Hepatocyte (in vitro differentiated cells): ENCODE results near the gene APEH. TPM values are rescaled to one million over a fixed set of nuclear protein-coding genes. Genes with fewer than 3 reads are reported as not detected.

Experiments
- DNase-seq: peaks from one replicate; pipeline ENCODE4 v3.0.0-alpha.2; 2016; ENCODE audit warnings: low spot score
- H2AFZ ChIP-seq: fragments of 200-600 bp; sonication (generic); 2 replicates; pipeline ENCODE4 v1.6.0; 2016; ENCODE audit warnings: antibody characterized with exemption, mild to moderate bottlenecking
- H3K27ac ChIP-seq: fragments of 200-600 bp; sonication (generic); 2 replicates; pipeline ENCODE4 v1.5.1; 2016; ENCODE audit warnings: mild to moderate bottlenecking
- H3K27me3 ChIP-seq: fragments of 200-600 bp; sonication (generic); 2 replicates; pipeline ENCODE4 v1.6.1; 2016
- H3K36me3 ChIP-seq: fragments of 200-600 bp; sonication (generic); replicated peaks from 2 replicates; pipeline ENCODE4 v1.5.1; 2016; ENCODE audit warnings: low read depth; ENCODE audit not compliant: insufficient read depth
- H3K4me1 ChIP-seq: fragments of 200-600 bp; sonication (generic); 2 replicates; pipeline ENCODE4 v1.5.1; 2016; ENCODE audit warnings: mild to moderate bottlenecking, moderate library complexity; ENCODE audit not compliant: insufficient read depth
- H3K4me2 ChIP-seq: fragments of 200-600 bp; sonication (generic); 2 replicates; pipeline ENCODE4 v1.6.0; 2016
- H3K4me3 ChIP-seq: fragments of 200-600 bp; sonication (generic); 2 replicates; pipeline ENCODE4 v1.5.1; 2016; ENCODE audit warnings: mild to moderate bottlenecking
- H3K79me2 ChIP-seq: fragments of 200-600 bp; sonication (generic); 2 replicates; pipeline ENCODE4 v1.6.0; 2017; ENCODE audit warnings: mild to moderate bottlenecking
- H3K9me2 ChIP-seq: fragments of 200-600 bp; sonication (generic); replicated peaks from 2 replicates; pipeline ENCODE4 v1.6.0; 2017; ENCODE audit warnings: mild to moderate bottlenecking; ENCODE audit not compliant: insufficient read depth
- H3K9me3 ChIP-seq: fragments of 200-600 bp; sonication (generic); 2 replicates; pipeline ENCODE4 v1.5.1; 2016; ENCODE audit warnings: low read depth, mild to moderate bottlenecking
- H4K20me1 ChIP-seq: fragments of 200-600 bp; sonication (generic); 2 replicates; pipeline ENCODE4 v1.6.0; 2016; ENCODE audit warnings: mild to moderate bottlenecking; ENCODE audit not compliant: insufficient read depth, poor library complexity, severe bottlenecking
- CTCF ChIP-seq: fragments of 200-600 bp; sonication (generic); IDR thresholded peaks from 2 replicates; pipeline ENCODE4 v1.5.1; 2016; ENCODE audit warnings: antibody characterized with exemption, mild to moderate bottlenecking; ENCODE audit not compliant: poor library complexity
- EZH2 ChIP-seq: fragments of 200-600 bp; sonication (generic); IDR thresholded peaks from 2 replicates; pipeline ENCODE4 v1.6.1; 2016; ENCODE audit warnings: antibody characterized with exemption, mild to moderate bottlenecking, borderline replicate concordance
- EZH2phosphoT487 ChIP-seq: fragments of 200-600 bp; sonication (generic); IDR thresholded peaks from one replicate; pipeline ENCODE4 v1.6.1; 2018; ENCODE audit warnings: antibody characterized with exemption, mild to moderate bottlenecking, low read depth, moderate library complexity; ENCODE audit not compliant: unreplicated experiment, severe bottlenecking
- WGBS: methylation state at CpG from one replicate; pipeline ENCODE4 v1.1.6; 2016; ENCODE audit warnings: low lambda C conversion rate; ENCODE audit errors: missing lambda C conversion rate; 5-methylcytosine and 5-hydroxymethylcytosine counted together
- polyA plus RNA-seq: library from polyadenylated mRNA; unstranded; fragments of >200 nt; fragmentation: Nextera tagmentation; extraction: Ambion mirVana; gene quantifications from 2 replicates; pipeline ENCODE4 v1.2.1, GENCODE V29; 2016
- total RNA-seq: library from RNA; depleted of rRNA; stranded (reverse); fragments of >200 nt; gene quantifications from 2 replicates; pipeline ENCODE4 v1.2.3, GENCODE V29; 2014

APEH gene
- total and polyA plus RNA-seq, 2 experiments from 2014 or later, result 120 to 148 TPM

- Histone ChIP-seq H3K27ac (peak within 1 kb of the TSS; percentile 98), H3K4me2 (peak within 1 kb of the TSS; percentile 89), H3K9me2 (no peaks in the 10 kb centered on the region), H3K4me1 (peaks cover 20% of the 10 kb centered on the region), H3K79me2 (peaks cover 13% of the 10 kb centered on the region), H2AFZ (peak within 1 kb of the TSS; percentile 74), H3K9me3 (no peaks in the 10 kb centered on the region), H4K20me1 (peaks cover 2% of the 10 kb centered on the region), H3K36me3 (no peaks in the 10 kb centered on the region), H3K4me3 (peak within 1 kb of the TSS; percentile 65), H3K27me3 (no peaks in the 10 kb centered on the region)
- DNase-seq, result peak; percentile 99
- TF ChIP-seq EZH2 (no peak), CTCF (no peak), EZH2phosphoT487 (no peak)
- WGBS, result under 1% methylated on average over 93 of the region's 102 CpGs
Observed at GRCh38 chr3:49723628-49724551, 49.7 kb downstream of the APEH start, which contains the start of gene GMPPB. Gene GMPPB (minus strand): TSS chr3:49723951. CDS start chr3:49723726, 225 bp downstream.

GRCh38 chr3:49724586-49724985, 50.4 kb downstream of the APEH start:
- H3K27me3 ChIP-seq, result no peaks in the 10 kb centered on the region
- H3K79me2 ChIP-seq, result peaks cover 15% of the 10 kb centered on the region
- H3K4me2 ChIP-seq, result peak overlapping the region; percentile 89
- no peak for DNase-seq
- no peaks in the 10 kb centered on the region for H3K9me3 ChIP-seq
- no peaks in the 10 kb centered on the region for H3K36me3 ChIP-seq
- TF ChIP-seq CTCF (no peak), EZH2 (no peak), EZH2phosphoT487 (no peak)
- no peaks in the 10 kb centered on the region for H4K20me1 ChIP-seq
- 53% methylated on average over 6 of the region's 6 CpGs for WGBS
- H3K4me1 ChIP-seq, result peaks cover 15% of the 10 kb centered on the region
- peak overlapping the region; percentile 47 for H3K4me3 ChIP-seq
- no peaks in the 10 kb centered on the region for H3K9me2 ChIP-seq
- peak overlapping the region; percentile 98 for H3K27ac ChIP-seq
- H2AFZ ChIP-seq, result peak overlapping the region; percentile 74

GRCh38 chr3:49725906-49726681, 51.9 kb downstream of the APEH start:
- peaks cover 15% of the 10 kb centered on the region for H3K4me1 ChIP-seq
- peak overlapping the region; percentile 98 for H3K27ac ChIP-seq
- no peak overlapping the region for H3K4me3 ChIP-seq
- no peaks in the 10 kb centered on the region for H3K36me3 ChIP-seq
- peaks cover 19% of the 10 kb centered on the region for H3K79me2 ChIP-seq
- no peaks in the 10 kb centered on the region for H4K20me1 ChIP-seq
- no peak for DNase-seq
- H3K4me2 ChIP-seq, result no peak overlapping the region
- H2AFZ ChIP-seq, result no peak overlapping the region
- 98% methylated on average over 11 of the region's 11 CpGs for WGBS
- no peaks in the 10 kb centered on the region for H3K9me3 ChIP-seq
- TF ChIP-seq EZH2phosphoT487 (no peak), EZH2 (no peak), CTCF (no peak)
- H3K27me3 ChIP-seq, result no peaks in the 10 kb centered on the region
- no peaks in the 10 kb centered on the region for H3K9me2 ChIP-seq
